HUES48 (cell line): ENCODE measurements around the gene OPCML.

Experiments used
- H3K27ac ChIP-seq: one replicate; pipeline ENCODE4 v1.7.0; 2013; ENCODE audit warnings: low read depth, low read length, inconsistent platforms
- H3K27me3 ChIP-seq: 2 replicates; pipeline ENCODE4 v1.6.1; 2013; ENCODE audit warnings: mild to moderate bottlenecking, low read length; ENCODE audit not compliant: control insufficient read depth, insufficient read depth
- H3K36me3 ChIP-seq: 2 replicates; pipeline ENCODE4 v1.6.1; 2013; ENCODE audit warnings: low read length; ENCODE audit not compliant: control insufficient read depth, insufficient read depth
- H3K4me1 ChIP-seq: 2 replicates; pipeline ENCODE4 v1.6.1; 2013; ENCODE audit warnings: mild to moderate bottlenecking, low read length; ENCODE audit not compliant: control insufficient read depth, insufficient read depth
- H3K4me3 ChIP-seq: 2 replicates; pipeline ENCODE4 v1.5.1; 2013; ENCODE audit warnings: mild to moderate bottlenecking, low read depth, low read length
- H3K9ac ChIP-seq: 2 replicates; pipeline ENCODE4 v1.6.1; 2013; ENCODE audit warnings: mild to moderate bottlenecking, low read depth, low read length, moderate library complexity
- H3K9me3 ChIP-seq: 2 replicates; pipeline ENCODE4 v1.6.1; 2013; ENCODE audit warnings: low read length; ENCODE audit not compliant: control insufficient read depth, insufficient read depth

The OPCML gene

GRCh38 chr11:132744771-132745170, 787.5 kb downstream of the OPCML start:
- Histone ChIP-seq H3K36me3 (no peaks in the 10 kb centered on the region), H3K4me1 (no peaks in the 10 kb centered on the region), H3K27ac (no peak overlapping the region), H3K27me3 (no peaks in the 10 kb centered on the region), H3K4me3 (no peak overlapping the region), H3K9ac (no peak overlapping the region), H3K9me3 (no peaks in the 10 kb centered on the region)

DNA sequence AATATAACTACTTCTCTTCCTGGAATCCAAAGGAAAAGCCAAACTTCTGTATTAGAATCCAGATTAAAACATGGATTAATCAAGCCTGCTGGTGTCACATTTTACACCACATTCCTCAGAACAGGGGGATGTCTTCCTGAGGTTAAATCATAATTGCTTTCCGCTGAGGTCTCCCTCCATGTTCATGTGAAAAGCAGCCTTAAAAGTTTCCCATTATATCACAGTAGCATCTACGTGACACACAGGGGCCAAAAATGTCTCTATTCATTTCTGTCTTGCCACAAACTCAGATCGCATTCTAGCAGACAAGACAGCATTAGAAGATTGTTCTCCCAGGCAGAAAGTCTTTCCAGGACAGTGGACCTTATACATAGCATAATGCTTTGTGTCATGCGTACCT, 788.7 kb downstream of the OPCML start:
- H3K9me3 ChIP-seq: no peaks in the 10 kb centered on the region
- H3K27me3 ChIP-seq: no peaks in the 10 kb centered on the region
- H3K4me1 ChIP-seq: no peaks in the 10 kb centered on the region
- no peak overlapping the region for H3K27ac ChIP-seq
- H3K9ac ChIP-seq: no peak overlapping the region
- no peak overlapping the region for H3K4me3 ChIP-seq
- H3K36me3 ChIP-seq: no peaks in the 10 kb centered on the region

DNA sequence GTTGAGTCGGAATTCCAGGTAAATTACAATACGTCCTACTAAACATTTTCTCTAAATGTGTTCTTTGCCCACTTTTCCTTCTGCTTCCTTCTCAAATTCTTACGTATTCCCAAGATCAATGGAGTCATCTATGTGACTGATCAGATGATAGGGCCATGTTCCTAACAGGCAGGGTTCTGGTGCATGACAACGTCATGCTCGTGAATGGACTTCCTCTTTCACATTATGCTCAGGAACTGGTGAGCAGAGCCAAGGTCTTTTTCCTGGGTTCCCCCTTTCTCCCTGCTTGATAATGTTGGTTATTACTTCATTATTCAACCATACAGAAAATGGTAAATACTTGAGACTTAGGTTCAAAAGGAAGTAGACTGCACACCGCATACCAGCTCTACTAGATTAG, 789.4 kb downstream of the OPCML start:
- H3K27ac ChIP-seq: no peak overlapping the region
- no peaks in the 10 kb centered on the region for H3K36me3 ChIP-seq
- H3K9ac ChIP-seq: no peak overlapping the region
- H3K9me3 ChIP-seq: no peaks in the 10 kb centered on the region
- no peaks in the 10 kb centered on the region for H3K4me1 ChIP-seq
- no peak overlapping the region for H3K4me3 ChIP-seq
- no peaks in the 10 kb centered on the region for H3K27me3 ChIP-seq

- Histone ChIP-seq H3K36me3 (no peaks in the 10 kb centered on the region), H3K27ac (no peak overlapping the region), H3K27me3 (no peaks in the 10 kb centered on the region), H3K4me3 (no peak overlapping the region), H3K4me1 (no peaks in the 10 kb centered on the region), H3K9me3 (no peaks in the 10 kb centered on the region), H3K9ac (no peak overlapping the region)
Observed at GRCh38 chr11:132734217-132734616, 798.1 kb downstream of the OPCML start.

- Histone ChIP-seq H3K36me3 (no peaks in the 10 kb centered on the region), H3K9ac (no peak overlapping the region), H3K4me1 (no peaks in the 10 kb centered on the region), H3K27ac (no peak overlapping the region), H3K4me3 (no peak overlapping the region), H3K9me3 (peaks cover 10% of the 10 kb centered on the region), H3K27me3 (no peaks in the 10 kb centered on the region)
Observed at GRCh38 chr11:132728026-132728425, 804.3 kb downstream of the OPCML start.

GRCh38 chr11:132721526-132721925, 810.8 kb downstream of the OPCML start:
- H3K4me1 ChIP-seq: no peaks in the 10 kb centered on the region

GRCh38 chr11:132719684-132720083, 812.6 kb downstream of the OPCML start:
- H3K4me1 ChIP-seq: no peaks in the 10 kb centered on the region

More at GRCh38 chr11:132721526-132721925, 810.8 kb downstream of the OPCML start:
- H3K27me3 ChIP-seq: no peaks in the 10 kb centered on the region
- H3K27ac ChIP-seq: no peak overlapping the region
- H3K9me3 ChIP-seq: peaks cover 10% of the 10 kb centered on the region
- no peak overlapping the region for H3K4me3 ChIP-seq
- no peak overlapping the region for H3K9ac ChIP-seq
- no peaks in the 10 kb centered on the region for H3K36me3 ChIP-seq

GRCh38 chr11:132718711-132719671, 813.3 kb downstream of the OPCML start:
- no peak overlapping the region for H3K9ac ChIP-seq
- H3K4me1 ChIP-seq: no peaks in the 10 kb centered on the region
- no peaks in the 10 kb centered on the region for H3K27me3 ChIP-seq
- H3K4me3 ChIP-seq: no peak overlapping the region
- no peaks in the 10 kb centered on the region for H3K36me3 ChIP-seq
- no peaks in the 10 kb centered on the region for H3K9me3 ChIP-seq
- H3K27ac ChIP-seq: no peak overlapping the region

More at GRCh38 chr11:132719684-132720083, 812.6 kb downstream of the OPCML start:
- Histone ChIP-seq H3K9me3 (peaks cover 1% of the 10 kb centered on the region), H3K36me3 (no peaks in the 10 kb centered on the region), H3K27me3 (no peaks in the 10 kb centered on the region), H3K9ac (no peak overlapping the region), H3K27ac (no peak overlapping the region), H3K4me3 (no peak overlapping the region)

- no peak overlapping the region for H3K27ac ChIP-seq
- no peaks in the 10 kb centered on the region for H3K36me3 ChIP-seq
- no peaks in the 10 kb centered on the region for H3K4me1 ChIP-seq
- H3K9ac ChIP-seq: no peak overlapping the region
- H3K27me3 ChIP-seq: no peaks in the 10 kb centered on the region
- no peak overlapping the region for H3K4me3 ChIP-seq
- H3K9me3 ChIP-seq: no peaks in the 10 kb centered on the region
Observed at GRCh38 chr11:132717824-132718223, 814.5 kb downstream of the OPCML start.

DNA sequence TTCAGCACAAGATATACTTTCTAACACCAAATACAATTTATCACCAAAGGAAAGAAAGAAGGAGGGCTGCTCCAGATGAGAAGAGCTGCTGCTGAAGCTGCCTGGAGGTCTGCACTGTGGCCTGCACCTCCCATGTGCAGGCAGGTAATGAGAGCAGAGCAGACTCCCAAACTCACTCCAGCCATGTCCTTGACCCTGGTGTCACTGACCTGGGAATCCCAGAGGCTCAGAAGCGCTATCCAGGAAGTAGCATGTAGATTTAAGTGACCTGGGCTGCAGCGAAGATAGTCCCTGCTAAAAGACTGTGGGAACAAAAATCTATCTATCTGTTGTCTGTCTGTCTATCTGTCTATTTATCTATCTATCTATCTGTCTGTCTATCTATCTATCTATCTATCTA, 816.3 kb downstream of the OPCML start:
- no peak overlapping the region for H3K9ac ChIP-seq
- no peaks in the 10 kb centered on the region for H3K36me3 ChIP-seq
- H3K27me3 ChIP-seq: no peaks in the 10 kb centered on the region
- no peak overlapping the region for H3K4me3 ChIP-seq
- no peaks in the 10 kb centered on the region for H3K9me3 ChIP-seq
- no peak overlapping the region for H3K27ac ChIP-seq
- no peaks in the 10 kb centered on the region for H3K4me1 ChIP-seq

GRCh38 chr11:132714859-132715440, 817.4 kb downstream of the OPCML start:
- Histone ChIP-seq H3K4me3 (no peak overlapping the region), H3K9ac (no peak overlapping the region), H3K36me3 (no peaks in the 10 kb centered on the region), H3K27ac (no peak overlapping the region), H3K27me3 (no peaks in the 10 kb centered on the region), H3K4me1 (no peaks in the 10 kb centered on the region), H3K9me3 (no peaks in the 10 kb centered on the region)
